Smooth muscle cell (in vitro differentiated cells): Measurements from ENCODE around the gene HMG20A. TPM values are rescaled to one million over a fixed set of nuclear protein-coding genes. Genes with fewer than 3 reads are reported as not detected.

Experiments used
- DNase-seq: peaks from one replicate; lab custom pipeline; 2025; ENCODE audit not compliant: unreplicated experiment; lab: John Stamatoyannopoulos, UW
- H2AFZ ChIP-seq: fragments of 200-600 bp; sonication (generic); 2 replicates; pipeline ENCODE4 v1.6.0; 2016; ENCODE audit warnings: antibody characterized with exemption, low read depth, mild to moderate bottlenecking
- H3F3A ChIP-seq: fragments of 200-600 bp; sonication (generic); 2 replicates; pipeline ENCODE4 v1.6.0; 2017; ENCODE audit warnings: antibody characterized with exemption, low read depth
- H3K27ac ChIP-seq: fragments of 200-600 bp; sonication (generic); 2 replicates; pipeline ENCODE4 v1.5.1; 2016; ENCODE audit warnings: low read depth, mild to moderate bottlenecking
- H3K27me3 ChIP-seq: fragments of 200-600 bp; sonication (generic); 2 replicates; pipeline ENCODE4 v1.6.1; 2016; ENCODE audit warnings: low read depth, mild to moderate bottlenecking
- H3K36me3 ChIP-seq: fragments of 200-600 bp; sonication (generic); 2 replicates; pipeline ENCODE4 v1.5.1; 2016; ENCODE audit warnings: low read depth
- H3K4me1 ChIP-seq: fragments of 200-600 bp; sonication (generic); 2 replicates; pipeline ENCODE4 v1.5.1; 2016; ENCODE audit warnings: low read depth
- H3K4me2 ChIP-seq: fragments of 200-600 bp; sonication (generic); 2 replicates; pipeline ENCODE4 v1.6.0; 2016; ENCODE audit warnings: mild to moderate bottlenecking
- H3K4me3 ChIP-seq: fragments of 200-600 bp; sonication (generic); 2 replicates; pipeline ENCODE4 v1.5.1; 2016; ENCODE audit warnings: mild to moderate bottlenecking
- H3K79me2 ChIP-seq: fragments of 200-600 bp; sonication (generic); 2 replicates; pipeline ENCODE4 v1.6.0; 2016; ENCODE audit warnings: low read depth, mild to moderate bottlenecking
- H3K9ac ChIP-seq: fragments of 200-600 bp; sonication (generic); 2 replicates; pipeline ENCODE4 v1.6.0; 2016; ENCODE audit warnings: low read depth
- H3K9me3 ChIP-seq: fragments of 200-600 bp; sonication (generic); replicated peaks from 2 replicates; pipeline ENCODE4 v1.5.1; 2016; ENCODE audit warnings: low read depth
- H4K20me1 ChIP-seq: fragments of 200-600 bp; sonication (generic); 2 replicates; pipeline ENCODE4 v1.6.0; 2016; ENCODE audit warnings: low read depth
- WGBS: methylation state at CpG from one replicate; pipeline ENCODE4 v1.1.7; 2016; ENCODE audit warnings: low lambda C conversion rate; 5-methylcytosine and 5-hydroxymethylcytosine counted together
- polyA plus RNA-seq: library from polyadenylated mRNA; unstranded; fragments of >200 nt; fragmentation: Nextera tagmentation; extraction: Ambion mirVana; gene quantifications from 2 replicates; pipeline ENCODE4 v1.2.1, GENCODE V29; 2016
- total RNA-seq: library from RNA; depleted of rRNA; stranded (reverse); fragments of >200 nt; gene quantifications from 2 replicates; pipeline ENCODE4 v1.2.3, GENCODE V29; 2014
- TF ChIP-seq, protein P1 (sequence below): fragments of 200-600 bp; sonication (generic); IDR thresholded peaks from 2 replicates; pipeline ENCODE4 v1.5.1; 2017; ENCODE audit warnings: borderline replicate concordance, mild to moderate bottlenecking, antibody characterized with exemption; ENCODE audit not compliant: insufficient read depth, poor library complexity, severe bottlenecking

The HMG20A gene
- total and polyA plus RNA-seq, 2 experiments from 2014 or later: 20.5 to 40.3 TPM

- Histone ChIP-seq H3K27ac (no peak overlapping the region), H3K79me2 (peaks cover 93% of the 10 kb centered on the region), H3K36me3 (no peaks in the 10 kb centered on the region), H3K4me2 (no peak overlapping the region), H3F3A (no peaks in the 10 kb centered on the region), H2AFZ (no peak overlapping the region), H3K4me3 (no peak overlapping the region), H3K9ac (no peak overlapping the region), H3K27me3 (no peaks in the 10 kb centered on the region), H3K9me3 (no peaks in the 10 kb centered on the region), H3K4me1 (peaks cover 17% of the 10 kb centered on the region), H4K20me1 (peaks cover 78% of the 10 kb centered on the region)
- 90% methylated on average over 3 of the region's 3 CpGs for WGBS
- DNase-seq: no peak
- TF ChIP-seq, protein P1, sequence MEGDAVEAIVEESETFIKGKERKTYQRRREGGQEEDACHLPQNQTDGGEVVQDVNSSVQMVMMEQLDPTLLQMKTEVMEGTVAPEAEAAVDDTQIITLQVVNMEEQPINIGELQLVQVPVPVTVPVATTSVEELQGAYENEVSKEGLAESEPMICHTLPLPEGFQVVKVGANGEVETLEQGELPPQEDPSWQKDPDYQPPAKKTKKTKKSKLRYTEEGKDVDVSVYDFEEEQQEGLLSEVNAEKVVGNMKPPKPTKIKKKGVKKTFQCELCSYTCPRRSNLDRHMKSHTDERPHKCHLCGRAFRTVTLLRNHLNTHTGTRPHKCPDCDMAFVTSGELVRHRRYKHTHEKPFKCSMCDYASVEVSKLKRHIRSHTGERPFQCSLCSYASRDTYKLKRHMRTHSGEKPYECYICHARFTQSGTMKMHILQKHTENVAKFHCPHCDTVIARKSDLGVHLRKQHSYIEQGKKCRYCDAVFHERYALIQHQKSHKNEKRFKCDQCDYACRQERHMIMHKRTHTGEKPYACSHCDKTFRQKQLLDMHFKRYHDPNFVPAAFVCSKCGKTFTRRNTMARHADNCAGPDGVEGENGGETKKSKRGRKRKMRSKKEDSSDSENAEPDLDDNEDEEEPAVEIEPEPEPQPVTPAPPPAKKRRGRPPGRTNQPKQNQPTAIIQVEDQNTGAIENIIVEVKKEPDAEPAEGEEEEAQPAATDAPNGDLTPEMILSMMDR: no peak
Observed at GRCh38 chr15:77425104-77425503, 4.4 kb downstream of the HMG20A start.

- no peaks in the 10 kb centered on the region for H3K27me3 ChIP-seq
- DNase-seq: no peak
- no peak overlapping the region for H3K27ac ChIP-seq
- no peaks in the 10 kb centered on the region for H3K9me3 ChIP-seq
- TF ChIP-seq, protein P1: no peak
- no peaks in the 10 kb centered on the region for H3F3A ChIP-seq
- WGBS: 95% methylated on average over 1 of the region's 1 CpG
- H3K4me2 ChIP-seq: no peak overlapping the region
- H2AFZ ChIP-seq: no peak overlapping the region
- H3K9ac ChIP-seq: no peak overlapping the region
- peaks cover 100% of the 10 kb centered on the region for H3K79me2 ChIP-seq
- H3K4me3 ChIP-seq: no peak overlapping the region
- no peaks in the 10 kb centered on the region for H3K36me3 ChIP-seq
- peaks cover 91% of the 10 kb centered on the region for H4K20me1 ChIP-seq
- H3K4me1 ChIP-seq: peaks cover 16% of the 10 kb centered on the region
Observed at GRCh38 chr15:77426377-77426776, 5.7 kb downstream of the HMG20A start.

GRCh38 chr15:77426871-77427270 is 6.2 kb downstream of the HMG20A start:
- Histone ChIP-seq H3K4me1 (peaks cover 11% of the 10 kb centered on the region), H4K20me1 (peaks cover 96% of the 10 kb centered on the region), H3K36me3 (no peaks in the 10 kb centered on the region), H2AFZ (no peak overlapping the region), H3K9me3 (no peaks in the 10 kb centered on the region), H3F3A (no peaks in the 10 kb centered on the region), H3K4me3 (no peak overlapping the region), H3K27me3 (no peaks in the 10 kb centered on the region), H3K27ac (no peak overlapping the region), H3K4me2 (no peak overlapping the region), H3K79me2 (peaks cover 100% of the 10 kb centered on the region), H3K9ac (no peak overlapping the region)
- WGBS: 94% methylated on average over 1 of the region's 1 CpG
- DNase-seq: no peak
- TF ChIP-seq, protein P1: no peak

DNA sequence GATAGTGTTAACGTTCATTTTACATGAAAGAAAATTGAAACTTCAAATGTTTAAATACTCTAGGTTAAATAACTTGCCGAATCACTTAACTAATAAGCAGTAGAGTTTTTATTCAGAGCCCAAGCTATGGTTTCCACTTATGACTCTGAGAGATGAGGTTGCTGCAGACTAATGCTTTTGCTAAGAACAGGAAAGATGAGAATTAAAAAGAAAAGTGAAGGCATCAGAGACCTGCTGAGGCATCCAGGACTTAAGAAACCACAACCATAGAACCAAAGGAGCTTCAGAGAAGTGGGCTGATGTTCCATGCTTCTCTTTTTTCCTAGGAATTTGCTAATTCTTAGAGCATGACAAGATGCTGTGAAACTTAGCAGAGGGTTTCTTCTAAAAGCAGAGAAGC is 9.5 kb downstream of the HMG20A start:
- Histone ChIP-seq H3F3A (no peaks in the 10 kb centered on the region), H3K9me3 (no peaks in the 10 kb centered on the region), H3K27me3 (no peaks in the 10 kb centered on the region), H3K27ac (no peak overlapping the region), H3K79me2 (peaks cover 98% of the 10 kb centered on the region), H2AFZ (no peak overlapping the region), H3K4me1 (no peaks in the 10 kb centered on the region), H3K4me3 (no peak overlapping the region), H3K36me3 (no peaks in the 10 kb centered on the region), H4K20me1 (peaks cover 100% of the 10 kb centered on the region), H3K9ac (no peak overlapping the region), H3K4me2 (no peak overlapping the region)
- WGBS: 96% methylated on average over 2 of the region's 2 CpGs
- DNase-seq: no peak
- TF ChIP-seq, protein P1: no peak
